ENCODE results near the gene KCNMA1.

The KCNMA1 gene

DNA sequence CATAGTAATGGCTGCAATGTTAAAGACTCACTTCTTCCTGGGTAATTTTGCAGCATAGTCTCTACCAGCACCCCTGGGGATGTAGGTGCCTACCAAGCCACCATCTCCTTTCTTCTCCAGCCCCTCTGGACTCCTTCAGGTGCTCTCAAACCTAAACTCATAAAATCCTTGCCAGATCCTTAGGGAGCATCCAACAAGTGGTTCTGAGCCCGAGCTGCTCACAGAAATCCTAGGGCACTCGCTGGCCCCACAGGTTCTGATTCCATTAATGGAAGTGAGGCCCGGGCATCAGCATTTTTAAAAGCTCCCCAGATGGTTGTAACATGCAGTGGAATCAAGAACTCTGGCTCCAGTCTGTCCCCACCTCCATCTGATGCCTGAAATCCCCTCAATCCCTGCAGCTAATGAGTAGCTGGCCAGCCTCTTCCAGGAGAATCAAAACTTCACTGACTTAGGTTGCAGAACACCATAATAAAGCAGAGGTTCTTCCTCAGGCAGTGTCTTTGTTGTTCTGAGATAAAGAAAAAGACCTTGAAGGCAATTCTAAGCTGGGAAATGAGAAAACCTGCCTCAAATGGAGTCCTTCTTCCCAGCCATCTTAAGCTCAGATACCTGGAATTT, 336.8 kb downstream of the KCNMA1 start:
- no peak for DNase-seq (ENCODE audit: low spot score)

- no peak for DNase-seq (ENCODE audit: low spot score)
These were observed 338.3 kb downstream of the KCNMA1 start for GRCh38 chr10:77299320-77299719.

GRCh38 chr10:77297393-77297739, 340.2 kb downstream of the KCNMA1 start:
- DNase-seq (ENCODE audit: low spot score): peak; percentile 23

- DNase-seq (ENCODE audit: low spot score): no peak
These were observed 340.8 kb downstream of the KCNMA1 start for GRCh38 chr10:77296534-77297392.

- no peak for DNase-seq (ENCODE audit: low spot score)
These were observed 343.8 kb downstream of the KCNMA1 start for GRCh38 chr10:77293773-77294172.

- no peak for DNase-seq (ENCODE audit: low spot score)
These were observed 344.3 kb downstream of the KCNMA1 start for GRCh38 chr10:77293347-77293746.

- no peak for DNase-seq (ENCODE audit: low spot score)
These were observed 345.8 kb downstream of the KCNMA1 start for GRCh38 chr10:77291596-77292505.

DNA sequence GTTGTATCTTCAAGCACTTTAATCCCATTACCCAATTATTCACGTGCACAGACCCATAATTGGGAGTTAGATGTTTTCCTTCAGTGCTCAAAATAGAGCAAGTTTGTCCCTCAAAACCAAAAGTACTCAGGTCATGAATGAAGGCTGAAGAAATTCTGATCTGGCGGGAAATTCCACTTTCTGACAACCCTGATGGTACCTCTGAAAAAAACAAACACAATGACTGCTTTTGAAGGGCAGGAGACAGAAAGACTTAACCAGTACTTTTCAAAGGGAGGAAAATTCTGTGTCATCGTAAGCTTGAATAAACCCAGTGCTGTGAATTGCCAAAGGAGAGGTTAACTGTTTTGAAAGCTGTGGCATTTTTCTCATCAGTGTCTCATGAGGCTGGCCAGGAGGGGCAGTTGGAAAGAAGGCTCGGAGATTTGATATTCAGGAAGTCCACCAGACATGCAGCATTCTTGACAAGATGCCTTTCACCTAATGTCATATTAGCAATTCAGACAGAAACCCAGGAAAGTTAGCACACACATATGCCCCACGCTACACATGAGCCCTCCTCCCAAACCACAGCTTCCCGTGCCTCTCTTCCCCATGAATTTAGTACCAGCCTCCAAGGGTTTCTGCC, 347.0 kb downstream of the KCNMA1 start:
- DNase-seq (ENCODE audit: low spot score): peak; percentile 71

DNA sequence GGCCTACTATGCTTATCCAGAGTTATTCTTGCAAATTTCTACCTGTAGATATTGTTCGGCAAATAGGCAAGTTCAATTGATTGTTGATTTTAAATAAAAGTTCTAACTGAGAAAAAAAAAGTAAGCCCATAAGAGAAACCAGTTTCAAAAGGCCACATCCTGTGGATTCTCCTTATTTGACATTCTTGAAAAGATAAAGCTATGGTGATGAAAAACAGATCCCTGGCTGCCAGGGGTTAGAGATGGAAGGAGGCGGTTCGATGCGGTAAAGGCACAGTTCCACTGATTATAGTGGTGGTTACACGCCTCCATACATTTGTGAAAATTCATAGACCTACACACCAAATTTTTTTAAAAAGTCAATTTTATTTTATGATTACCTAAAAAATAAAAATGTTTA, 347.8 kb downstream of the KCNMA1 start:
- no peak for DNase-seq (ENCODE audit: low spot score)

GRCh38 chr10:77289027-77289501, 348.5 kb downstream of the KCNMA1 start:
- no peak for DNase-seq (ENCODE audit: low spot score)

- DNase-seq (ENCODE audit: low spot score): no peak
These were observed 349.9 kb downstream of the KCNMA1 start for GRCh38 chr10:77287647-77288120.

GRCh38 chr10:77286531-77287508, 350.8 kb downstream of the KCNMA1 start:
- DNase-seq (ENCODE audit: low spot score): no peak

DNA sequence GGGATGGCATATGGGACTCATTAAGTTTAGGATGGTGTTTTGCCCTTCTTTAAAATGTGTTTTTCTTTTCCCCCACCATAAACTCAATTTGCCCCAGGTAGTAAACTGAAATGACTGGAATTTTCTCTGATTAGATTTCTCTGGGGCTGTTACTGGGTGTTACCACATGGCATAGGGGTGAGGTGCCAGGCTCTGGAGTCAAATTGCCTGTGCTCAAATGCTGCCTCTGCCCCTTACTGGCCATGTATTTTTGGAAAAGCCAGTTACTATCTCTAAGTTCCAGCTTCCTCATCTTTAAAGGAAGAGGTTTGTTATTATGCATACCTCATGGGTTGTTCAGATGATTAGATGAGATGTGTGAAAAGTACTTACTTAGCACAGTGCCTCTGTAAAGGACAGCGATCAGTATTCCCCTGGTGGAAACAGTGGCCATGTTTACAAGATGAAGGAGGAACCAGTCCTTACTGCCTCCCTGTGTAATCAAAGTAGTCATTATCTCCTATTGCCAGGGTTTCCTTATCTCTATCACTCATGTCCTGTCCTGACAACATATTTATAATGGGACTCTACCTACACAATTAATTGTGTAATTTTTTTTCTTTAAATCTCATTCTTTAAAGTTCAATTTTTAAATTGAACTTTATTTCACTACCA, 352.0 kb downstream of the KCNMA1 start:
- DNase-seq (ENCODE audit: low spot score): no peak

DNA sequence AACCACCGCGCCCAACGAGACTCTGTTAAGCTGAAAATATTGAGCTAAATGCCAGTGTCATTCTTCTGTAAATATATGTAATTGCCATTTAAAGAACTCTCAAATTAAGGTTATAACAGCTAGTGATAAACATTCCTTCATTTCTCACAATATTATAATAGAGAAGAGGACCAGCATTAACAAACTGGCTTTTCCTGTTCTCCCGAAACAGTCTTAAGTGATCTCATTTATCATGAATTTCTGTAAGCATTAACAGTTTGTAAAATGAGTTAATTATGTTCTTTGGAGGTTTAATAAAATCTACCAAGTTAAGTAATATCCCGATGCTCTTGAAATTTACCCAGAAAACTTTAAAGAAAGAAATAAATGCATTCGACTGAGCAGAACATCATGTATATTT, 352.8 kb downstream of the KCNMA1 start:
- DNase-seq (ENCODE audit: low spot score): no peak

- no peak for DNase-seq (ENCODE audit: low spot score)
These were observed 354.3 kb downstream of the KCNMA1 start for GRCh38 chr10:77283326-77283725.

GRCh38 chr10:77282163-77282562, 355.4 kb downstream of the KCNMA1 start:
- no peak for DNase-seq (ENCODE audit: low spot score)

DNA sequence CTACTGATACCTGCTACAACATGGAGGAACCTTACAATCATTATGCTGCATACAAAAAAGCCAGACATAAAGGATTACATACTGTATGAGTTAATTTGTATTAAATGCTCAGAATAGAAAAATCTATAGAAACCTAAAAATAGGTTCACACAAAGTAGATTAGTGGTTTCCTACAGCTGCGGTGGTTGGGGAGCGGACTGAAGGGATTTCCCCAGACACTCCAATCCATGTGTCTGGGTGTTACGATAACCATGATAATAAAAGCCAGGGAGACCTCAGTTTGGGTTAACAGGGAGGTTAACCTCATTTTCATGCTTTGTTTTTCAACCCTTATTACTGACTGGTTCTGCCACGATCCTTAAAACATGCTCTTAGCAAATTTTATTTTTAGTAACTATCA, 355.9 kb downstream of the KCNMA1 start:
- no peak for DNase-seq (ENCODE audit: low spot score)

- no peak for DNase-seq (ENCODE audit: low spot score)
These were observed 358.4 kb downstream of the KCNMA1 start for GRCh38 chr10:77279207-77279606.

GRCh38 chr10:77274046-77274795, 363.4 kb downstream of the KCNMA1 start:
- no peak for DNase-seq (ENCODE audit: low spot score)
